ENCODE results near the gene LATS2.

Gene LATS2

DNA sequence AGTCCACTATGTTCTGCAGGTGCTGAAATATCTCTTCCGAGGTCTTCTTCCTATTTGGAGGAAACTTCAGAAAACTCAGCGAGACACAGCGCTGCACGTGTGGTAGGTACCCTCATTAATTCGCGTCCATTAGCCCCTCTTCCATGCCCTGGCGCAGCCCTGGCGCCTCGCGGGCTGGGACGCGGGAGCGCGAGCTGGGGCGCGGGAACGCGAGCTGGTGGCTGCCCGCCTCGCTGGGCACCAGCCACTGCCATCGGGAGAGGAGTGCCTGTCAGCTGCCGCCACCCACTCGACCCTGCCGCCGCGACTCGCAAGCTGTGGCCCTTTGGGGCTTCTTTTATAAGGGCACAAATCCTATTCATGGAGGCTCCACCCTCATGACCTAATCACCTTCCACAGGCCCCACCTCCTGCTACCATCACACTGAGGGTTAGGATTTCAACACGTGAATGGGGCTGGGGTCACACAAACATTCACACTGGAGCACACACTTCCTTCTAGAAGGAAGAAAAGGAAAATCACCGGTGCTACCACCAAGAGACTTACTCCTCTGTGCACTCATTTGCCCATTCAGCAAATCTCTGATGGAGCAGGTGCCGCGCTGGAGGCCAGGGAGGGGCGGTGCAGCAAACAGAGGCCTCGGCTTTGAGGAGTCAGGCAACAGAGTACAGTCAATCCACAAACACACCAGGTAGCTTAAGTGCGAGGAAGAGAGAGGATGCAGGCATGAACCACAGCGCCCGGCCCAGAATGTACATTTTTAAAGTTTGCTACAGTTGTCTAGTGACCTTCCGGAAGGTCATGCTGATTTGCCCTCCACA is 43.0 kb upstream of the LATS2 start:
- Histone ChIP-seq H4K20me1 (ENCODE audit: insufficient read depth, low read length) (no peaks in the 10 kb centered on the region), H3K4me1 (ENCODE audit: insufficient read depth, low read length) (no peaks in the 10 kb centered on the region), H3K9me3 (ENCODE audit: insufficient read depth, low read length, severe bottlenecking) (no peaks in the 10 kb centered on the region), H3K36me3 (ENCODE audit: insufficient read depth, low read length) (no peaks in the 10 kb centered on the region), H3K27me3 (ENCODE audit: insufficient read depth, low read length, poor library complexity) (no peaks in the 10 kb centered on the region), H3K4me2 (ENCODE audit: insufficient read depth, low read length) (no peak overlapping the region), H3K79me2 (ENCODE audit: insufficient read depth, low read length) (no peaks in the 10 kb centered on the region), H3K27ac (ENCODE audit: low read length) (no peak overlapping the region), H3K9ac (ENCODE audit: low read depth, low read length) (no peak overlapping the region), H2AFZ (ENCODE audit: low read depth, low read length) (no peak overlapping the region), H3K4me3 (ENCODE audit: low read depth in 1 of 2, low read length in 2 of 2) (no peak overlapping the region)
- DNase-seq, result no peak
- TF ChIP-seq EZH2 (IDR thresholded peaks at IDR 0.05; ENCODE audit: borderline replicate concordance, low read depth, low read length, severe bottlenecking), result no peak
- TF ChIP-seq, protein P1, sequence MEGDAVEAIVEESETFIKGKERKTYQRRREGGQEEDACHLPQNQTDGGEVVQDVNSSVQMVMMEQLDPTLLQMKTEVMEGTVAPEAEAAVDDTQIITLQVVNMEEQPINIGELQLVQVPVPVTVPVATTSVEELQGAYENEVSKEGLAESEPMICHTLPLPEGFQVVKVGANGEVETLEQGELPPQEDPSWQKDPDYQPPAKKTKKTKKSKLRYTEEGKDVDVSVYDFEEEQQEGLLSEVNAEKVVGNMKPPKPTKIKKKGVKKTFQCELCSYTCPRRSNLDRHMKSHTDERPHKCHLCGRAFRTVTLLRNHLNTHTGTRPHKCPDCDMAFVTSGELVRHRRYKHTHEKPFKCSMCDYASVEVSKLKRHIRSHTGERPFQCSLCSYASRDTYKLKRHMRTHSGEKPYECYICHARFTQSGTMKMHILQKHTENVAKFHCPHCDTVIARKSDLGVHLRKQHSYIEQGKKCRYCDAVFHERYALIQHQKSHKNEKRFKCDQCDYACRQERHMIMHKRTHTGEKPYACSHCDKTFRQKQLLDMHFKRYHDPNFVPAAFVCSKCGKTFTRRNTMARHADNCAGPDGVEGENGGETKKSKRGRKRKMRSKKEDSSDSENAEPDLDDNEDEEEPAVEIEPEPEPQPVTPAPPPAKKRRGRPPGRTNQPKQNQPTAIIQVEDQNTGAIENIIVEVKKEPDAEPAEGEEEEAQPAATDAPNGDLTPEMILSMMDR (IDR thresholded peaks at IDR 0.05; ENCODE audit: borderline replicate concordance, extremely low read depth, low read length, poor library complexity, severe bottlenecking), result no peak
- no peak for ATAC-seq (ENCODE audit: insufficient read depth, low read depth)

DNA sequence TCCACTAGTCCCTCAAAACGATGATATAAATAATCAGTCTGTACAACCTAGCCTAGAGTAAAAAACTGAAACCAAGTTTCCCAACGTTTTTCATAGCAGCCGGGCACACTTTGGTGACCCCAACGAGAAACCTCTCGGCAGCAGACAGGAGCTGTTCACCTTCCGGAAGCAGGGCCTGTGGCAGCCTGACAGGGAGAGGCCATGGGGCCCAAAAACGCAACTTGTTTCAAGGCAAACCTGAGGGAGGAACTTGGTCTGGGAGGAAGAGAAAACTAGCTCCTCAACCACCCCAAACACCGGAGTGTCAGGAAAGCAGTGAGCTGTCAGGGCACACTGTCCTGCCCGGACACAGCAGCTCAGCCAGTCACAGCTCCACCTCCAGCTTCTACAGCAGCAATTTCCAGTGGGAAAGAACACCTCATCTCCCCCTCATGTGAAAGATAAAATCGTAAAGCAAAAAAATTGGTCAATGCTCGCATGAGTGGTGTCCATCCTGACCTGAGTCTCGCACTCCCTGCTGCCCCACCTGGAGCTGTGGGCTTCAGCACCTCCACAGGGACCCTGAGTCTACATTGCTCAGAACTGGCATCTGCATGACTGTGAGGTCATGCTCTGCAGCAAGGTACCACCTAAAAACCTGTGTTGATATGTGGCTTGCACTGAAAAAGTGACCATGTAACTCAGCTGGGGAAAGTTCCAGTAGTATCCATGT is 40.6 kb upstream of the LATS2 start:
- H3K27me3 ChIP-seq (ENCODE audit: insufficient read depth, low read length, poor library complexity), result no peaks in the 10 kb centered on the region
- DNase-seq (no peak), ATAC-seq (ENCODE audit: insufficient read depth, low read depth) (no peak)
- H4K20me1 ChIP-seq (ENCODE audit: insufficient read depth, low read length), result no peaks in the 10 kb centered on the region
- H3K79me2 ChIP-seq (ENCODE audit: insufficient read depth, low read length), result no peaks in the 10 kb centered on the region
- H3K9me3 ChIP-seq (ENCODE audit: insufficient read depth, low read length, severe bottlenecking), result no peaks in the 10 kb centered on the region
- no peak overlapping the region for H3K4me3 ChIP-seq (ENCODE audit: low read depth in 1 of 2, low read length in 2 of 2)
- TF ChIP-seq EZH2 (IDR thresholded peaks at IDR 0.05; ENCODE audit: borderline replicate concordance, low read depth, low read length, severe bottlenecking), result no peak
- TF ChIP-seq, protein P1 (IDR thresholded peaks at IDR 0.05; ENCODE audit: borderline replicate concordance, extremely low read depth, low read length, poor library complexity, severe bottlenecking), result no peak
- H3K4me1 ChIP-seq (ENCODE audit: insufficient read depth, low read length), result no peaks in the 10 kb centered on the region
- no peaks in the 10 kb centered on the region for H3K36me3 ChIP-seq (ENCODE audit: insufficient read depth, low read length)
- H3K27ac ChIP-seq (ENCODE audit: low read length), result no peak overlapping the region
- H2AFZ ChIP-seq (ENCODE audit: low read depth, low read length), result no peak overlapping the region
- no peak overlapping the region for H3K4me2 ChIP-seq (ENCODE audit: insufficient read depth, low read length)
- no peak overlapping the region for H3K9ac ChIP-seq (ENCODE audit: low read depth, low read length)

DNA sequence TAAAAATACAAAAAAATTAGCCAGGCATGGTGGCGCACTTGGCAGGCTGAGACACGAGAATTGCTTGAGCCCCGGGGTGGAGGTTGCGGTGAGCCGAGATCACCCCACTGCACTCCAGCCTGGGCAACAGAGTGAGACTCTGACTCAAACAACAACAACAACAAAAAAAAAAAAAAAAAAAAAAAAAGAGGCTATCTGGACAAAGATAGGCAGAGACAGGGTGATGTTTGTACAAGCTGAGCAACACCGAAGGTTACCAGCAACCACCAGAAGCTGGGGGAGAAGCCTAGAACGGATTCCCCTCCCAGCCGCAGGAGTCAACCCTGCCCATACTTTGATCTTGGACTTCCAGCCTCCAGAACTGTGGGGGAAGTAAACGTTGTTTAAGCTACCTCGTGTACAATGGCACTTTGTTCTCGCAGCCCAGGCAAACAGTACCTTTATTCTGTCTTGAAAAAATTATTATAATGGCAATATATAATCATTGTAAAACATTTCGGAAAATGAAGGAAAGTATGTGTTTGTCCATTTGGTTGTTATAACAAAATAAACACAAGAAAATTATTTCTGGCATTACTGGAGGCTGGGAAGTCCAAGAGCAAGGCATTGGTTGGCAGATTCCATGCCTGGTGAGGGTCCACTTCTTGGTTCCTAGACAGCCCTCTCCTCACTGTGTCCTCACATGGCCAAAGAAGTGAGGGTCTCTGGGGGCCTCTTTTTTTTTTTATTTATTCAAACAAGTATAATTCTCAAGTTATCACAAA is 39.8 kb upstream of the LATS2 start:
- Histone ChIP-seq H2AFZ (ENCODE audit: low read depth, low read length) (no peak overlapping the region), H3K36me3 (ENCODE audit: insufficient read depth, low read length) (no peaks in the 10 kb centered on the region), H3K4me1 (ENCODE audit: insufficient read depth, low read length) (no peaks in the 10 kb centered on the region), H3K4me2 (ENCODE audit: insufficient read depth, low read length) (no peak overlapping the region), H3K4me3 (ENCODE audit: low read depth in 1 of 2, low read length in 2 of 2) (no peak overlapping the region), H3K79me2 (ENCODE audit: insufficient read depth, low read length) (no peaks in the 10 kb centered on the region), H4K20me1 (ENCODE audit: insufficient read depth, low read length) (no peaks in the 10 kb centered on the region), H3K27me3 (ENCODE audit: insufficient read depth, low read length, poor library complexity) (no peaks in the 10 kb centered on the region), H3K27ac (ENCODE audit: low read length) (no peak overlapping the region), H3K9ac (ENCODE audit: low read depth, low read length) (no peak overlapping the region), H3K9me3 (ENCODE audit: insufficient read depth, low read length, severe bottlenecking) (no peaks in the 10 kb centered on the region)
- no peak for DNase-seq
- ATAC-seq (ENCODE audit: insufficient read depth, low read depth), result no peak
- TF ChIP-seq, protein P1 (IDR thresholded peaks at IDR 0.05; ENCODE audit: borderline replicate concordance, extremely low read depth, low read length, poor library complexity, severe bottlenecking), result no peak
- no peak for TF ChIP-seq EZH2 (IDR thresholded peaks at IDR 0.05; ENCODE audit: borderline replicate concordance, low read depth, low read length, severe bottlenecking)

Data from DND-41 (cell line).